Measurements from ENCODE around the gene NUP160. TPM values are rescaled to one million over a fixed set of nuclear protein-coding genes. Genes with fewer than 3 reads are reported as not detected.
"Not testable (repeated sequence)": the region's sequence is repeated elsewhere in the genome, so short reads cannot be mapped to it uniquely, and the experiment has no call there.

Gene NUP160, protein sequence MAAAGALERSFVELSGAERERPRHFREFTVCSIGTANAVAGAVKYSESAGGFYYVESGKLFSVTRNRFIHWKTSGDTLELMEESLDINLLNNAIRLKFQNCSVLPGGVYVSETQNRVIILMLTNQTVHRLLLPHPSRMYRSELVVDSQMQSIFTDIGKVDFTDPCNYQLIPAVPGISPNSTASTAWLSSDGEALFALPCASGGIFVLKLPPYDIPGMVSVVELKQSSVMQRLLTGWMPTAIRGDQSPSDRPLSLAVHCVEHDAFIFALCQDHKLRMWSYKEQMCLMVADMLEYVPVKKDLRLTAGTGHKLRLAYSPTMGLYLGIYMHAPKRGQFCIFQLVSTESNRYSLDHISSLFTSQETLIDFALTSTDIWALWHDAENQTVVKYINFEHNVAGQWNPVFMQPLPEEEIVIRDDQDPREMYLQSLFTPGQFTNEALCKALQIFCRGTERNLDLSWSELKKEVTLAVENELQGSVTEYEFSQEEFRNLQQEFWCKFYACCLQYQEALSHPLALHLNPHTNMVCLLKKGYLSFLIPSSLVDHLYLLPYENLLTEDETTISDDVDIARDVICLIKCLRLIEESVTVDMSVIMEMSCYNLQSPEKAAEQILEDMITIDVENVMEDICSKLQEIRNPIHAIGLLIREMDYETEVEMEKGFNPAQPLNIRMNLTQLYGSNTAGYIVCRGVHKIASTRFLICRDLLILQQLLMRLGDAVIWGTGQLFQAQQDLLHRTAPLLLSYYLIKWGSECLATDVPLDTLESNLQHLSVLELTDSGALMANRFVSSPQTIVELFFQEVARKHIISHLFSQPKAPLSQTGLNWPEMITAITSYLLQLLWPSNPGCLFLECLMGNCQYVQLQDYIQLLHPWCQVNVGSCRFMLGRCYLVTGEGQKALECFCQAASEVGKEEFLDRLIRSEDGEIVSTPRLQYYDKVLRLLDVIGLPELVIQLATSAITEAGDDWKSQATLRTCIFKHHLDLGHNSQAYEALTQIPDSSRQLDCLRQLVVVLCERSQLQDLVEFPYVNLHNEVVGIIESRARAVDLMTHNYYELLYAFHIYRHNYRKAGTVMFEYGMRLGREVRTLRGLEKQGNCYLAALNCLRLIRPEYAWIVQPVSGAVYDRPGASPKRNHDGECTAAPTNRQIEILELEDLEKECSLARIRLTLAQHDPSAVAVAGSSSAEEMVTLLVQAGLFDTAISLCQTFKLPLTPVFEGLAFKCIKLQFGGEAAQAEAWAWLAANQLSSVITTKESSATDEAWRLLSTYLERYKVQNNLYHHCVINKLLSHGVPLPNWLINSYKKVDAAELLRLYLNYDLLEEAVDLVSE (N-terminal part only)
- total RNA-seq = 27.8 and 40.5 TPM in 2 replicates

DNA sequence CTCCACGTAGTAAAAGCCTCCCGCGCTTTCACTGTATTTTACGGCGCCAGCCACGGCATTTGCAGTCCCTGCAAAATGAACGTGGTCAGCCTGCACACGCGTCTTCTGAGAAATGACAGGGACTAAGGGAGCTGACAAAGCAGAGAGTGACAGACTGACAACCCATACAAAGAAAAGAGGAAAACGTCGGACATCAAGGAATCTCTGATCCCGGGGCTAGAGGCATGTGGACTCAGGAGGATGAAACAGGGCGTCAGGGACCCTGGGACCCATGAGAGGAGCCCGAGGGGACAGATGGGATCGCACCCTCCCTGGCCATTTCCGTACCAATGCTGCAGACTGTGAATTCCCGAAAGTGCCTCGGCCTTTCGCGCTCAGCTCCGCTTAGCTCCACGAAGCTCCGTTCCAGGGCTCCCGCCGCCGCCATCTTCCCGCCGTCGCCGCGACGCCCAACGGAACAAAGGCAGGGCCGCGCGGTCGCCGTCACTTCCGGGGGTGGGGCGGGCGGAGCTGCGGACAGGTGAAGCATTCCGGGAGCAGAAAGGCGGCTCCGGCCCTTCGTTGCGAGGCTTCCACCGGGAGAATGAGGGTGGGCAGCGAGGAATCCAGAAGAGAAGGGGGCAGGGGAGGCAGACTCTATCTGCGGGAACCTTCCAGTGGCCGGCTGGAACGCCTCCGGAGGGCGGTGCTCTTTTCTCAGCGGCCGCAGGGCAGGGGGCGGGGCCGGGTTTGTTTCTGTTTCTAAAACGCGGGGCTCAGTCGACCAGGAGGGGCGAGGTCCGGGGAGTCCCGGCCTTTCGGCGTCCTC, at the start of gene NUP160:
NUP160 (minus strand) TSS at position 459 of the 808 bp plus-strand sequence; CDS start at position 427, 32 bp downstream.
- no peak for DNase-seq (ENCODE audit: low read depth, low spot score)

DNA sequence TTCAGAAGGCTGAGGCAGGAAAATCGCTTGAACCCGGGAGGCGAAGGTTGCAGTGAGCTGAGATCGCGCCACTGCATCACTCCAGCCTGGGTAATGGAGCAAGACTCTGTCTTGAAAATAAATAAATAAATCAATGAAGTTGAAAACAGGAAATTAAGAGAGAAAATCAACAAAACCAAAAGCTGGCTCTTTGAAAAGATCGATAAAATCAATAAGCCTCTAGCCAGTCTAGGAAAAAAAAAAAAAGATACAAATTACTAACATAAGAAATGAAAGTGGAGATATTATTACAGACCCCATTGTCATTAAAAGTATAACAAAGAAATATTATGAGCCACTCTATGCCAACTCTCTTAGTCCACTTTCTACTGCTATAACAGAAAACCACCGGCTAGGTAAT, 48.0 kb upstream of the NUP160 start:
- DNase-seq (ENCODE audit: low read depth, low spot score) = no peak

DNA sequence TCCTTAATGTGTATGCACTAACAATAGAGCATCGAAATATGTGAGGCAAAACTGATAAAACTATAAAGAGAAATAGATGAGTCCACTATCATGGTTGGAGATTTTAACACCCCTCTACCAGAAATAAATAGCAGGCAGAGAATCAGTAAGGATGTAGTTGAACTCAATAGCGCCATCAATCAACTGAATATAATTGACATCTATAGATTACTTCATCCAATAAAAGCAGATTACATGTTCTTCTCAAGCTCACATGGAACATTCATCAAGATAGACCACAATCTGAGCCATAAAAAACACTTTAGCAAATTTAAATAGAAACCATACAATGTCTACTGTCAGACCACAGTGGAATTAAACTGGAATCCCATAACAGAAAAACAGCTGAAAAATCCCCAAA, 46.9 kb upstream of the NUP160 start:
- DNase-seq (ENCODE audit: low read depth, low spot score) = no peak

DNA sequence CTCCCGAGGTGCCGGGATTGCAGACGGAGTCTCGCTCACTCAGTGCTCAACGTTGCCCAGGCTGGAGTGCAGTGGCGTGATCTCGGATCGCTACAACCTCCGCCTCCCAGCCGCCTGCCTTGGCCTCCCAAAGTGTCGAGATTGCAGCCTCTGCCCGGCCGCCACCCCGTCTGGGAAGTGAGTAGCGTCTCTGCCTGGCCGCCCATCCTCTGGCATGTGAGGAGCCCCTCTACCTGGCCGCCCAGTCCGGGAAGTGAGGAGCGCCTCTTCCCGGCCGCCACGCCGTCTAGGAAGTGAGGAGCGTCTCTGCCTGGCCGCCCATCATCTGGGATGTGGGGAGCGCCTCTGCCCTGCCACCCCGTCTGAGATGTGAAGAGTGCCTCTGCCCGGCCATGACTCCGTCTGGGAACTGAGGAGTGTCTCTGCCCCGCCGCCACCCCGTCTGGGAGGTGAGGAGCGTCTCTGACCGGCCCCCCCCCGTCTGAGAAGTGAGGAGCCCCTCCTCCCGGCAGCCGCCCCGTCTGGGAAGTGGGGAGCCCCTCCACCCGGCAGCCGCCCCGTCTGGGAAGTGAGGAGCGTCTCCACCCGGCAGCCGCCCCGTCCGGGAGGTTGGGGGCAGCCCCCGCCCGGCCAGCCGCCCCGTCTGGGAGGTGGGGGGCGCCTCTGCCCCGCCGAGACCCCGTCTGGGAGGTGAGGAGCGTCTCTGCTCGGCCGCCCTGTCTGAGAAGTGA, 44.6 kb upstream of the NUP160 start:
- DNase-seq (ENCODE audit: low read depth, low spot score) = not testable (repeated sequence)

DNA sequence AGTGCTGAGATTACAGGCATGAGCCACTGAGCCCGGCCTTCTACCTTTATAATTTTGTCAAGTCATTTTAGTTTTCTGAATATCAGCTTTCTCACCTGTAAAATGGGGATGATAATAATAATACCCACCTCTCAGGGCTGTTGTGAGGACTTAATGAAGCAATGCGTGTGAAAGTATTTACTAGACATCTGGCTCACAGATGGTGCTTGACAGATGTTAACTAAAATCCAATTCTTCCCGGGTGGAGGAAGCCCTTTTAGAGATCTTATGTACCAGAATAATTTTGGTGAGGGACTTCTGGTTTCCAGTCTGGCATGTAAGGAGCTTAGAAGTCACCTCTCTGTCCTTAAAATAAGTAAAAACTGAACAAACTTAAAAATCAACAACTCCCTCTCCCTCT, 43.7 kb upstream of the NUP160 start:
- DNase-seq (ENCODE audit: low read depth, low spot score) = no peak

DNA sequence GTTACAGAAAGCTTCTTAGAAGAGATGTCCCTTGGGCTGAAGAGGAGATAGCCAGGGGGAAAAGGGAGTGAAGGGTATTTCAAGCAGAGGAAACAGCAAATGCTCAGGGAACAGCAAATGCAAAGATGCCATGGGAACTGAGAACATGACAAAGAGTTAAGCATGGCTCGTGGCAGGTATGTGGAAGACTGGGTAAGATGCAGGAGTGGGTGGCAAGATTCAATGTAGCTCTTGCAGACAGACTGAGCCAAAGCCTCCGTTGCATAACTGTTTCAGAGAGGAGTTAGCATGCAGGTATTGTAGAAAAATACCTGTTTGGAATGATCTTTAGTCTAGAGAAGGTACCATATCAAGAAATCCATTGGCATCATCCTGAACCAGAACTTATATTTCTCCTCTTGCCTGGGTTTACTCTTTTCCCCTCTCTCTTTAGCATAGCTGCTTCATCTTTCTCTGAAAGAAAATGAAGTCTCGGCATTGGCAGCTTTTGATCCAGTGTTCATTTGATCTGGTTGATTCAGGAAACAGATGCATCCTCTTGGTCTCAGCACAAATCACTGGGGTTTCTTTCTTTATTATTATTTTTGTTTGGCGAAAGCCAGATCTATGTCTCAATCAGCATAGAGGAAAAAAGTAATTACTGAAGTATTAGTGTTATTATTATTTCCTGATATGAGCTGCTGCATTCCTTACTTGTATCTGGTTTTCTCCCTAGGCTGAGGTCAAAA, 41.7 kb upstream of the NUP160 start:
- DNase-seq (ENCODE audit: low read depth, low spot score) = peak; percentile 69

DNA sequence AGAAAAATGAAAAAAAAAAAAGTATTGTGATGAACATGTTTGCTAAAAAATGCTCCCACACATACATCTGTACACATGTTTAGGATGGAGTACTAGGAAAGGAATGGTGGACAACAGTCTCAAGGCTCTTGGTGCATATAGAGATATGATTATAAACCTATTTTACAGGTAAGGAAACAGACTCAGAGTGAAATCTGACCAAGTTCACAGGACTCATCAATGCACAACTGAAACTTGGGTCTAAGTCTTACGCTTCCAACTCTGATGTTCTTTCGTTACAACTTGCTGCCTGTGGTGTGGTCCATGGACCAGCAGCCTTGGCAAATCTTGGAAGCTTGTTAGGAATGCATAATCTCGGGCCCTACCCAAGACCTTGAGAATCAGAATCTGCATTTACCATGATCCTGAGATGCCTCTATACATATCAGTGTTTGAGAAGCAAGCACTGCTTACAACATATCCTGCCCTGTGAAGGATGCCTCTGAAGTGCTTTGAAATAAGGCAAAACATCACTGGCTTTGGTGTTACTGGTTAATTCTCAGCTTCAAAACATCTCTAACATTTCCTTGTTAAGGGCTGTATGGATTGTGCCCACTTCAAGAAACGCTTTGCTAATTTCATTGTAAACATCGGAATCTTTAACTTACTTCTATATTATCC, 39.9 kb upstream of the NUP160 start:
- DNase-seq (ENCODE audit: low read depth, low spot score) = no peak

DNA sequence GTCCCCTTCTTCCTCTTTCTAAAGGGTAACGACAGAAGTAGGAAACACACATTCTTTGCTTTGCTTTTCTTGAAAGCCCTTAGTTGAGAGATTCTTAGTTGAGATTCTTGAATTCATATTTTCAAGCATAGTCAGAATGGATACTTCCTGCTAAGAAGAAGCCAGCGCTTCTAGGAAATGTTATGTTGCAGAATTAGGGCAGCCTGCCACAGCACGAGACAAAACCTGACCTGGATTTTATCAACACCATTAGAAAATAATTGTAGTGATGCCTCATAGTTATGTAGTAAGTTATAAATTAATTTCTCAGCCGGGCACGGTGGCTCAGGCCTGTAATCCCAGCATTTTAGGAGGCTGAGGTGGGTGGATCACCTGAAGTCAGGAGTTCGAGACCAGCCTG, 37.9 kb upstream of the NUP160 start:
- peak; percentile 58 for DNase-seq (ENCODE audit: low read depth, low spot score)

DNA sequence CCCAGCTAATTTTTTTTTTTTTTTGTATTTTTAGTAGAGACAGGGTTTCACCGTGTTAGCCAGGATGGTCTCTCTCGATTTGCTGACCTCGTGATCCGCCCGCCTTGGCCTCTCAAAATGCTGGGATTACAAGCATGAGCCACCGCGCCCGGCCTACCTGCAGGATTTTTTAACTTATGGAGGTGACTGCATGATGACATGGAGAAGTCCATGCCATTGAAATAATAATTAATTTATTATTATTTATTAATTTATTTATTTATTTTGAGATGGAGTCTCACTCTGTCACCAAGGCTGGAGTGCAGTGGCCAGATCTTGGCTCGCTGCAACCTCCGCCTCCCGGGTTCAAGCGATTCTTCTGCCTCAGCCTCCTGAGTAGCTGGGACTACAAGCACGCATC, 34.3 kb upstream of the NUP160 start:
- DNase-seq (ENCODE audit: low read depth, low spot score) = not testable (repeated sequence)

DNA sequence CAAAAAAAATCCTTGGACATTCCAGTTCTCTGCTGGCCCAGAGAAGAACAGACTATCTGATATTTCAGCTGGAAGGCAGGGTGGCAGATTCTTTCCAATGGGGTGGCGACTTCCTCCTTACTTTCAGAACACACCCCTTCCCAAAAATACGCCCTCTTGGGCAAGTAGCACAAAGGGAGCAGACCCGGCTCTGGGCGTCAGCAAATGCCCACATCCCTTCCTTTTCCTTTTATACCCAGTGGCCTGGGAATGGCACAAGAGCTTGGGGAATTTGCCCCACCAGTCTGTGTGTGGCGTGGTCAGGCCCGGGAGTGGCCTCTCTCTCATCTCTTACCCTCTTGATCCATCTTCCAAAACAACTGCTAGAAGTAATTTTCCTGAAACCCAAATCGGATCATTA, 33.0 kb upstream of the NUP160 start:
- DNase-seq (ENCODE audit: low read depth, low spot score) = no peak

DNA sequence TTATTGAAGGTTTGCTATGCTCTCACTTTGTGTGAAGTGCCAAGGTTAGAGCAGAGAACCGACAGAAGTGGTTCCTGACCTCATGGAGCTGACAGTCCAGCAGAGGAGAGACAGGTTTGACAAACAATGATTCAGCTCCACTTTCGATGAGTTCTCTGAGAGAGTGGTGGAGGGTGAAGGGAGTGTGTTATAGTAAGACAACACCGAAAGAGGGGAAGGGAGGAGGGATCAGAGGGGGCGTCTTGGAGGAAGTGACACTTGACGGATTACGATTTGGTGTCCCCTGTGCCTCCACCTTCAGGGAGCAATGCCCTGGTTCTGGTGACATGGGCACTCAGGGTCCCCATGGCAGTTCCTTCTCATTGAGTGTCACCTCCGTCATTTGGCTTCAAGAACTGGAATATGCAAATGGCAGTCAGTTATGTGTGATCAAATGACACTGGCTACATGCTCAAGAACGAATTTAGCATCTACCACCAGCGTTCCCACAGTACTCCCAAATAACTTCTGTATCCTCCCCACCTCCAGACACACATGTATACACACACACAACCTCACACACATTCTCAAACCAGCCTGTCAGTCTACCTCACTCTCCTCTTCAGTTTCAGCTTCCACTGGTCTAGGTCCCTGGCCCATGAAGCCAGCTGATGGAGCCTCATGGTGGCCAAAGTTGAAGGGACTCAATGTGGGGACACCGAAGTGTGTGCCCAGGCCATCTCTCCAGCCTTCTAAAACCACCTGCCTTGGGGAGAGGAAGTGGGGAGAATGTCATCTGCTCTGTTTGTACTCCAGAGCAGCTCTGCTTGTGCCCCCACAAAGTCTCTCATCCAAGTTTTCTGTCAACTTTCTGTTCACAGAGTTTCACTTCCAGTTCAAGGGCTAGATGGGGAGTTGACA, 31.4 kb upstream of the NUP160 start:
- DNase-seq (ENCODE audit: low read depth, low spot score) = no peak

DNA sequence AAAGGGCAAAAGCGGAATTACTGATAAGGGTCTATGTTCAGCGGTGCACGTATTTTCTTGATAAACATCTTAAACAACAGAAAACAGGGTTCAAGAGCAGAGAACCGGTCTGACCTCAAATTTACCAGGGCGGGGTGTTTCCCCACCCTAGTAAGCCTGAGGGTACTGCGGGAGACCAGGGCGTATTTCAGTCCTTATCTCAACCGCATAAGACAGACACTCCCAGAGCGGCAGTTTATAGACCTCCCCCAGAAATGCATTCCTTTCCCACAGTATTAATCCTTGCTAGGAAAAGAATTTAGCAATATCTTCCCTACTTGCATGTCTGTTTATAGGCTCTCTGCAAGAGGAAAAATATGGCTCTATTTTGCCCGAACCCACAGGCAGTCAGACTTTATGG, 27.7 kb upstream of the NUP160 start:
- DNase-seq (ENCODE audit: low read depth, low spot score) = not testable (repeated sequence)

DNA sequence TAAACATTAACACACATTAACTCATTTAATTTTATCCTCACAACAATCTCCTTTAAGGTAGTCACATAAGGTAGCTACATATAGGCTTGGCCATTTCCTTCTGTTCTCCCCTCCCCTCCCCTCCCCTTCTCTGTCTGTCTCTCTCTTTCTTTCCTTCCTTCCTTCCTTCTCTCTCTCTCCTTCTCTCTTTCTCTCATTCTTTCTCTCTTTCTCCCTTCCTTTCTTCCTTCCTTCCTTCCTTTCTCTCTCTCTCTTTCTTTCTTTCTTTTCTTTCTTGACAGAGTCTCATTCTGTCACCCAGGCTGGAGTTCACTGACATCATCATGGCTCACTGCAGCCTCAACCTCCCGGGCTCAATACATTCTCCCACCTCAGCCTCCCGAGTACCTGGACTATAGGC, 22.3 kb upstream of the NUP160 start:
- no peak for DNase-seq (ENCODE audit: low read depth, low spot score)

DNA sequence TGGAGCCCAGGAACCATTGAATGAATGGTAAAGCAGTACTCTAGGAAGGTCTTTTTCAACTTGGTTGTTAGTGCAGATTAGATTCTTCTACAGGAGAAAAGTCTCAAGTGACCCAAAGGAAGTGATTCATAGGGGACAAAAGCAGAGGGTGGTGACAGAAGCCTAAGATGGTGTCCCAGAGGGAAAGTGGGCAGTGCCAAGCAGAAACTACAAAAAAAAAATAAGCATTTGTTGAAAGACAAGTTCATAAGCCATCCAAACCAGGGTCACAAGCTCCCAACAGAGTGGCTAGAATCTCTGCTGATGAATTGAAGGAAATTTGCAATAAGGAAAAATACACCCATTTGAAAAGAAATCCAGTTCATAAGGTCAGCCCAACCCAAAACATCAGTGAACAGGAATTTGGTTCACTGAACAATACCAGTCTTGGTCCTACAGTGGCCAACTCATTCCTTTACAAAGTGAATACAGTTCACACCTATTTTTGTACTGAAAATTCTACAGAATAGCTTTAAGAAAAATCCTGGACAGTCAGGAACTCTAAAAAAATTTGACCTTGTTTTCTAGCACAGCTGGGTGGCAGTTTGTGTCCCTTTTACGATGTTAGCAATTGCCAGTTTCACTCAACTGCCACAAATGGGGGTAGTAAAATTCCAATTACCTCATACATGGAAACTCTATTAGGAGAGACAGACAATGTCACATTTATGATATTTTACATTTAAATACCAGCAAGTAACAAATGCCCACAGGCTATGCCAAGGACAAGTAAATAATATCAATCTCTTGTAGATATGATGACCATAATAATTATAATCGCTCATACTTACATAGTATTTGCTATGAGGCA, 21.6 kb upstream of the NUP160 start:
- no peak for DNase-seq (ENCODE audit: low read depth, low spot score)

DNA sequence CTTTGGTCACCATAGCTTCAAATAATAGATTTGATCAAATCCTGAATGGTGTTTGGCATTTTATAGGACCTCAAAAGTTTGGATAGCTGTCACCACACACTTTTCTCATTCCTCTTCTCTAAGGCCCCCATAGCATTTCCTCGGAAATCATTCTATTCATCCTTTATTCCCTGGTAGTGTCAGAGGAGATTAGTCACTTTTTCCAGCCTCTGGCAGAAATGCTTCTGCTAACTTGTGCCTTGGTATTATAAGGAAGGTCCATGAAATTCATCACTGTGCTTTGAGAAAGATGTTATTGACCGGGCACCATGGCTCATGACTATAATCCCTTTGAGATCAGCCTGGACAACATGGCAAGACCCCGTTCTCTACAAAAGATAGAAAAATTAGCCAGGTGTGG, 19.7 kb upstream of the NUP160 start:
- DNase-seq (ENCODE audit: low read depth, low spot score) = no peak

DNA sequence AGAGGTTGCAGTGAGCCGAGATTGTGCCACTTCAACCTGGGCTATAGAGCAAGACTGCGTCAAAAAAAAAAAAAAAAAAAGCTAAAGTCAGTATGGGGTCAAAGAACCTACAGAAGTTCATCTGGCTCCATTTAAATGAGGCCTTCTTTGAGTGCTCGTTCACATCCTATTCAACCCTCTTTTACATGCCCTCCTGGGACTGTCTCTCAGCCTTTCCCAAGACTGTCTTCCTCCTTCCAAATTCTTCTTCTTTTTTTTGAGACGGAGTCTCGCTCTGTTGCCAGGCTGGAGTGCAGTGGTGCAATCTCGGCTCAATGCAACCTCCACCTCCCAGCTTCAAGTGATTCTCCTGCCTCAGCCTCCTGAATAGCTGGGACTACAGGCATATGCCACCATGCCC, 18.7 kb upstream of the NUP160 start:
- DNase-seq (ENCODE audit: low read depth, low spot score) = not testable (repeated sequence)

DNA sequence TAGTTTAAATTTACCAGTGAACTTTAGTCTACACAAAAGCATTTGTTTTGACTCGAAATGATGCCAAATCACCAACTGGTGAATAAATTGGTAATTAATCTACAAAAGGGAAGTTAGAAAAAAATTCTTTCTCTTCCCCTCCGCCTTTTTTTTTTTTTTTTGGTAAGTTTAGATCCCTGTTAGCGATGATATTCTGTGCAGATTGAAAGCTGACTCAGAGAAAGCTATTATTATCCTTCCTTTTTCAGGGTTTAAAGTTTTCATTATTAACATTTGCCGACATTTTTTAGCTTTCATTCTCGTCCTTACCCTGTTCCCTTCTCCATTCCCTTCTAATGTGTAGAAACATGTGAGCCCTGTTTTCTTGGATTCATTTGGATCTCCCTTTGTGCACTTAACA, 16.8 kb upstream of the NUP160 start:
- DNase-seq (ENCODE audit: low read depth, low spot score) = no peak

Measured in pulmonary artery endothelial cell (primary cell).